ENCODE data around the gene IFITM2. TPM values are rescaled to one million over a fixed set of nuclear protein-coding genes. Genes with fewer than 3 reads are reported as not detected.
"Not testable (repeated sequence)": the region's sequence is repeated elsewhere in the genome, so short reads cannot be mapped to it uniquely, and the experiment has no call there.

IFITM2 gene
- total RNA-seq, 4 donors from 2014 or later = 25.6 to 84.1 (median 45.1) TPM

- H3K27me3 ChIP-seq = peaks cover 59% of the 10 kb centered on the region
- peak in 1 of 2 donors; percentile 45 for DNase-seq (ENCODE audit: low spot score in 2 of 2)
- TF ChIP-seq CTCF (IDR thresholded peaks at IDR 0.05) (no peak), POLR2AphosphoS5 (IDR thresholded peaks at IDR 0.05) (no peak), POLR2A (IDR thresholded peaks at IDR 0.05) (no peak), EP300 (IDR thresholded peaks at IDR 0.05) (no peak)
- peaks cover 34% of the 10 kb centered on the region for H3K4me1 ChIP-seq
- H3K9me3 ChIP-seq = no peaks in the 10 kb centered on the region
- no peaks in the 10 kb centered on the region for H3K36me3 ChIP-seq
- 88% methylated on average over 8 of the region's 8 CpGs for WGBS
- H3K27ac ChIP-seq = no peak overlapping the region
- H3K4me3 ChIP-seq = no peak overlapping the region
Observed at GRCh38 chr11:285894-286220, 21.8 kb upstream of the IFITM2 start.

GRCh38 chr11:286977-287820 lies 20.4 kb upstream of the IFITM2 start:
- H3K4me3 ChIP-seq, H3K9me3 ChIP-seq, H3K27ac ChIP-seq, H3K36me3 ChIP-seq: not testable (repeated sequence)
- 74% methylated on average over 27 of the region's 27 CpGs for WGBS
- Histone ChIP-seq H3K4me1 (peaks cover 24% of the 10 kb centered on the region), H3K27me3 (peaks cover 46% of the 10 kb centered on the region)
- peak; percentile 62 to 68 for DNase-seq (ENCODE audit: low spot score in 2 of 2)

- TF ChIP-seq POLR2AphosphoS5 (IDR thresholded peaks at IDR 0.05) = no peak
- no peak for TF ChIP-seq CTCF (IDR thresholded peaks at IDR 0.05)
- no peak for TF ChIP-seq EP300 (IDR thresholded peaks at IDR 0.05)
- no peak for TF ChIP-seq POLR2A (IDR thresholded peaks at IDR 0.05)
- Histone ChIP-seq H3K4me3 (peak overlapping the region; percentile 83), H3K36me3 (peaks cover 3% of the 10 kb centered on the region), H3K4me1 (peaks cover 24% of the 10 kb centered on the region), H3K27me3 (peaks cover 38% of the 10 kb centered on the region), H3K27ac (no peak overlapping the region), H3K9me3 (no peaks in the 10 kb centered on the region)
- WGBS = 43% methylated on average over 21 of the region's 41 CpGs
- peak; percentile 66 to 81 for DNase-seq (ENCODE audit: low spot score in 2 of 2)
Observed at GRCh38 chr11:287821-288477, 19.7 kb upstream of the IFITM2 start.

GRCh38 chr11:288478-289397 lies 18.9 kb upstream of the IFITM2 start, which contains the start of gene PGGHG:
PGGHG (plus strand) TSS chr11:289126; CDS start chr11:289817, 691 bp downstream.
- H3K27me3 ChIP-seq = peaks cover 32% of the 10 kb centered on the region
- peak within 1 kb of the TSS; percentile 83 for H3K4me3 ChIP-seq
- peak within 1 kb of the TSS; percentile 56 for H3K27ac ChIP-seq
- TF ChIP-seq EP300 (IDR thresholded peaks at IDR 0.05) = no peak
- H3K36me3 ChIP-seq = peaks cover 3% of the 10 kb centered on the region
- H3K4me1 ChIP-seq = peaks cover 24% of the 10 kb centered on the region
- WGBS = 2% methylated on average over 38 of the region's 112 CpGs
- DNase-seq (ENCODE audit: low spot score in 2 of 2) = peak; percentile 84 to 85
- no peaks in the 10 kb centered on the region for H3K9me3 ChIP-seq

- DNase-seq (ENCODE audit: low spot score in 2 of 2) = peak; percentile 67 to 79
- no peaks in the 10 kb centered on the region for H3K9me3 ChIP-seq
- peak overlapping the region; percentile 83 for H3K4me3 ChIP-seq
- WGBS = 36% methylated on average over 5 of the region's 14 CpGs
- H3K27ac ChIP-seq = peak overlapping the region; percentile 56
- H3K4me1 ChIP-seq = peaks cover 24% of the 10 kb centered on the region
- H3K27me3 ChIP-seq = peaks cover 26% of the 10 kb centered on the region
- H3K36me3 ChIP-seq = peaks cover 7% of the 10 kb centered on the region
- no peak for TF ChIP-seq POLR2A (IDR thresholded peaks at IDR 0.05)
- TF ChIP-seq POLR2AphosphoS5 (IDR thresholded peaks at IDR 0.05) = no peak
- TF ChIP-seq CTCF (IDR thresholded peaks at IDR 0.05) = no peak
- TF ChIP-seq EP300 (IDR thresholded peaks at IDR 0.05) = no peak
Observed at GRCh38 chr11:289398-289711, 18.3 kb upstream of the IFITM2 start.
